Posterior vena cava (tissue), 2 donors: ENCODE results near the gene EFS. TPM values are rescaled to one million over a fixed set of nuclear protein-coding genes. Genes with fewer than 3 reads are reported as not detected.

Experiments used
- DNase-seq: peaks from one replicate; pipeline ENCODE4 v3.0.0-alpha.2; 2020; ENCODE audit warnings: low spot score
- intact Hi-C, 2 donors: fragments of 100-400 bp; cut with DNase I; formaldehyde crosslinking; loops; one replicate each; pipeline versions ENCODE4 v1.14.1 to v1.14.2; 2022 to 2023
- long read RNA-seq, 2 donors: library from polyadenylated mRNA; unstranded; transcript quantifications; one replicate each; pipeline ENCODE4 v2.0.0, GENCODE V29; 2020 to 2021
- total RNA-seq, 2 donors: library from RNA; stranded (reverse); fragmentation: NEBNext Ultra II Directional; extraction: Animal tissue kit (Norgen Biotek cat#: 25700); gene quantifications; one replicate each; pipeline ENCODE4 v1.2.1, GENCODE V29; 2021
- donor health status: DM: yes; HTN: yes; CAD: no.
- donor health status: DM: yes; HTN: yes; CAD: no.

The EFS gene
- 10 to 100 TPM; 19.4 to 20.2 TPM for total RNA-seq
- long read RNA-seq, donor 1, partial matches to known transcripts = 1 of 7 reads
- long read RNA-seq, donor 1, other reads (novel, unspliced or antisense) = 3 of 7 reads
- long read RNA-seq, donor 2, partial matches to known transcripts = 1 of 7 reads
- long read RNA-seq, donor 2, other reads (novel, unspliced or antisense) = 5 of 7 reads

GRCh38 chr14:23365036-23365731 lies at the start of gene EFS:
EFS (minus strand) TSS chr14:23365172; CDS start chr14:23365025, 147 bp downstream.
- intact Hi-C loops = no loop called here
- peak; percentile 88 for DNase-seq

- intact Hi-C loops = no loop called here
- no peak for DNase-seq
These were observed 49.3 kb upstream of the EFS start for GRCh38 chr14:23414254-23414653.

GRCh38 chr14:23413681-23414080 lies 48.7 kb upstream of the EFS start:
- intact Hi-C loops = no loop called here
- DNase-seq = no peak

- DNase-seq = no peak
- intact Hi-C loops = no loop called here
These were observed 46.9 kb upstream of the EFS start for GRCh38 chr14:23411563-23412525.

- DNase-seq = no peak
- intact Hi-C loops = no loop called here
These were observed 45.1 kb upstream of the EFS start for GRCh38 chr14:23409966-23410635.

- DNase-seq = no peak
- intact Hi-C loops = no loop called here
These were observed 44.5 kb upstream of the EFS start for GRCh38 chr14:23409475-23409874.

GRCh38 chr14:23408307-23408630 lies 43.3 kb upstream of the EFS start:
- intact Hi-C loops = no loop called here
- no peak for DNase-seq

GRCh38 chr14:23407516-23408306 lies 42.7 kb upstream of the EFS start, which contains the start of gene MYH6:
MYH6 (minus strand) TSS chr14:23408273; CDS start chr14:23407223, 1,050 bp downstream.
- intact Hi-C loops = no loop called here
- DNase-seq = no peak

- no peak for DNase-seq
- intact Hi-C loops = no loop called here
These were observed 41.9 kb upstream of the EFS start for GRCh38 chr14:23406725-23407355.

- intact Hi-C loops = no loop called here
These were observed 41.3 kb upstream of the EFS start for GRCh38 chr14:23406244-23406643.

GRCh38 chr14:23405516-23406025 lies 40.6 kb upstream of the EFS start:
- intact Hi-C loops = no loop called here
- no peak for DNase-seq

More at GRCh38 chr14:23406244-23406643, 41.3 kb upstream of the EFS start:
- DNase-seq = no peak

GRCh38 chr14:23405096-23405495 lies 40.1 kb upstream of the EFS start:
- DNase-seq = no peak
- intact Hi-C loops = no loop called here

- no peak for DNase-seq
- intact Hi-C loops = no loop called here
These were observed 39.4 kb upstream of the EFS start for GRCh38 chr14:23404331-23404900.

GRCh38 chr14:23403908-23404307 lies 38.9 kb upstream of the EFS start:
- intact Hi-C loops = no loop called here
- no peak for DNase-seq

- no peak for DNase-seq
These were observed 38.1 kb upstream of the EFS start for GRCh38 chr14:23403139-23403438.

GRCh38 chr14:23402296-23403138 lies 37.5 kb upstream of the EFS start:
- intact Hi-C loops = no loop called here
- DNase-seq = no peak

More at GRCh38 chr14:23403139-23403438, 38.1 kb upstream of the EFS start:
- intact Hi-C loops = no loop called here

- no peak for DNase-seq
- intact Hi-C loops = no loop called here
These were observed 36.3 kb upstream of the EFS start for GRCh38 chr14:23401291-23401690.
